KOPT-K1 (cell line): ENCODE measurements around the gene PRICKLE3.

Experiments used
- H3K27ac ChIP-seq: fragments of 200-600 bp; sonication (generic); 2 replicates; pipeline ENCODE4 v1.5.1; 2016; ENCODE audit warnings: antibody characterized with exemption, mild to moderate bottlenecking, low read depth, low read length; ENCODE audit not compliant: poor library complexity, severe bottlenecking
- H3K36me3 ChIP-seq: fragments of 200-600 bp; sonication (generic); 2 replicates; pipeline ENCODE4 v1.5.1; 2017; ENCODE audit warnings: antibody characterized with exemption, mild to moderate bottlenecking, low read length, moderate library complexity; ENCODE audit not compliant: insufficient read depth
- H3K9me3 ChIP-seq: fragments of 200-600 bp; sonication (generic); 2 replicates; pipeline ENCODE4 v1.5.1; 2017; ENCODE audit warnings: antibody characterized with exemption, low read length, mild to moderate bottlenecking; ENCODE audit not compliant: insufficient read depth, poor library complexity, severe bottlenecking

Gene PRICKLE3

GRCh38 chrX:49186125-49187027, at the start of gene PRICKLE3:
TSS of gene PRICKLE3 (minus strand) at chrX:49186373. CDS start at chrX:49186297, 76 bp downstream.
- H3K27ac ChIP-seq, result peak within 1 kb of the TSS; percentile 54

GRCh38 chrX:49233887-49234555, 47.8 kb upstream of the PRICKLE3 start:
- Histone ChIP-seq H3K36me3 (no peaks in the 10 kb centered on the region), H3K27ac (no peak overlapping the region)

More at GRCh38 chrX:49186125-49187027, at the start of gene PRICKLE3:
- Histone ChIP-seq H3K36me3 (no peaks in the 10 kb centered on the region; the same call in 1 of the 2 replicates), H3K9me3 (no peaks in the 10 kb centered on the region)

GRCh38 chrX:49233176-49233575, 47.0 kb upstream of the PRICKLE3 start, which contains the start of gene CACNA1F:
TSS of gene CACNA1F (minus strand) at chrX:49233340. CDS start at chrX:49233309, 31 bp downstream.
- H3K36me3 ChIP-seq, result no peaks in the 10 kb centered on the region
- H3K27ac ChIP-seq, result no peak within 1 kb of the TSS
- H3K9me3 ChIP-seq, result no peaks in the 10 kb centered on the region

More at GRCh38 chrX:49233887-49234555, 47.8 kb upstream of the PRICKLE3 start:
- no peaks in the 10 kb centered on the region for H3K9me3 ChIP-seq

- no peak overlapping the region for H3K27ac ChIP-seq
- H3K36me3 ChIP-seq, result no peaks in the 10 kb centered on the region
- H3K9me3 ChIP-seq, result no peaks in the 10 kb centered on the region
Observed at GRCh38 chrX:49232525-49232924, 46.4 kb upstream of the PRICKLE3 start.

DNA sequence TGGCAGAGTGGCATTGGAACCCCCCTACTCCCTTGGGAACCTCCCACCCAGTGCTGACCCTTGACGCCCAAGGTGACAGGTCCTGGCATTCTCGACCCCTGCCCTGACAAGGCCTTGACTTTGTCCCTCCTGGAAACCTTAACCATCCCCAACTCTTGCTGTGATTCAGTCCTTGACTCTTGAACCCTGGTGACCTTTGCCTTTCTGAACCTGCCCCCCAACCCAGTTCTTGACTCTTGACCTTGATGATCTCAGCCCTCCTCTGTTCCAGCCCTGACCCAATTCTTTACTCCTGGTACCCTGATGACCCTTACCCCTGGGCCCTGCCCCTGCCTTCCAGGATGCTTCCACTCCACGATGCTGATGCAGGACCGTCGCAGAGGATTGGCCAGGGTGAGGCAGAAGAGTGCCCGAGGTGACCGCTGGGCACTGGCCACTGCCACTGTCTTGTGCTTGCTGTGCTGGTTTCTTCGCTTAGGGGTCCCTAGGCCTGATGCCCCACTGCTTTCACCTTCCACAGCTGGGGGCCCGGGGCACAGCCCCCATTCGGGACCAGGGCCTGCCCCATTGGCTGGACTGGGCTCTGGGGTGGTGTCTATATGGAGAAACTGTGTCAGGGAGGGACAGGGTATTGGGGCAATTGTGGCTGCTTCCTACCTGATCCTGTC, 45.3 kb upstream of the PRICKLE3 start:
- H3K9me3 ChIP-seq, result no peaks in the 10 kb centered on the region
- H3K36me3 ChIP-seq, result no peaks in the 10 kb centered on the region
- no peak overlapping the region for H3K27ac ChIP-seq

- H3K27ac ChIP-seq, result no peak overlapping the region
- no peaks in the 10 kb centered on the region for H3K9me3 ChIP-seq
- no peaks in the 10 kb centered on the region for H3K36me3 ChIP-seq
Observed at GRCh38 chrX:49230500-49231232, 44.5 kb upstream of the PRICKLE3 start.

- no peak overlapping the region for H3K27ac ChIP-seq
Observed at GRCh38 chrX:49228185-49228584, 42.0 kb upstream of the PRICKLE3 start.

GRCh38 chrX:49227726-49228125, 41.6 kb upstream of the PRICKLE3 start:
- H3K9me3 ChIP-seq, result no peaks in the 10 kb centered on the region
- no peak overlapping the region for H3K27ac ChIP-seq
- H3K36me3 ChIP-seq, result no peaks in the 10 kb centered on the region

More at GRCh38 chrX:49228185-49228584, 42.0 kb upstream of the PRICKLE3 start:
- Histone ChIP-seq H3K9me3 (no peaks in the 10 kb centered on the region), H3K36me3 (no peaks in the 10 kb centered on the region)

- Histone ChIP-seq H3K27ac (no peak overlapping the region), H3K36me3 (no peaks in the 10 kb centered on the region), H3K9me3 (no peaks in the 10 kb centered on the region)
Observed at GRCh38 chrX:49226946-49227345, 40.8 kb upstream of the PRICKLE3 start.

- no peaks in the 10 kb centered on the region for H3K36me3 ChIP-seq
- no peaks in the 10 kb centered on the region for H3K9me3 ChIP-seq
- no peak overlapping the region for H3K27ac ChIP-seq
Observed at GRCh38 chrX:49225858-49226257, 39.7 kb upstream of the PRICKLE3 start.

DNA sequence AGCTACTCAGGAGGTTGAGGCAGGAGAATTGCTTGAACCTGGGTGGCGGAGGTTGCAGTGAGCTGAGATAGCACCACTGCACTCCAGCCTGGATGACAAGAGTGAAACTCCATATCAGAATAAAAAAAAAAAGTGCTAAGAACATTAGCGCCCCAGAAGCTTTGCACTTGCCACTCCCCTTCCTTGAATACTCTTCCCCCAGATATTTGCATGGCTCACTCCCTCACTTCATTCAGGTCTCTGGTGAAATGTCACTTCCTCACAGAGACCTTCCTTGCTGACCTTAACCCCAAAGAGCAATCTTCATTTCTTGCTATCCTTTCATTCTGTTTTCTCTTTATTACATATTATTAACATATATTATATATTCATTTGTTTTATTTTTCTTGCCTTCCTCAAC, 35.7 kb upstream of the PRICKLE3 start:
- Histone ChIP-seq H3K27ac (no peak overlapping the region), H3K9me3 (no peaks in the 10 kb centered on the region), H3K36me3 (no peaks in the 10 kb centered on the region)

DNA sequence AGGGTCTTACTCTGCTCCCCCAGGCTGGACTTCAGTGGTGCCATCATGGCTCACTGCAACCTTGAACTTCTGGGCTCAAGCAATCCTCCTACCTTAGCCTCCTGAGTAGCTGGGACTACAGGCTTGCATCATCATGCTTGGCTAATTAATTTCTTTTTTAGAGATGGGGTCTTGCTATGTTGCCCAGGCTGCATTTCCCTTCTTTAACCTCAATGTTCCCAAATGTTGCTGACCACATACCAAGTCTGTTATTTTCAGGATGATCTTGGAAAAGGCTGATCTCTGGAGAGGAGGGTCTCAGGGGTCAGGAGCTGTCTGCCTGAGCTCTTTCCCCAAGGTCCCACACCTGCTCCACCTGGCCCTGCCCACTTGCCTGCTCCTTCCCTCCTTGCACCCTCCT, 33.9 kb upstream of the PRICKLE3 start:
- Histone ChIP-seq H3K36me3 (no peaks in the 10 kb centered on the region), H3K27ac (no peak overlapping the region), H3K9me3 (no peaks in the 10 kb centered on the region)

GRCh38 chrX:49214996-49215526, 28.9 kb upstream of the PRICKLE3 start:
- H3K36me3 ChIP-seq, result no peaks in the 10 kb centered on the region
- H3K9me3 ChIP-seq, result no peaks in the 10 kb centered on the region
- no peak overlapping the region for H3K27ac ChIP-seq

DNA sequence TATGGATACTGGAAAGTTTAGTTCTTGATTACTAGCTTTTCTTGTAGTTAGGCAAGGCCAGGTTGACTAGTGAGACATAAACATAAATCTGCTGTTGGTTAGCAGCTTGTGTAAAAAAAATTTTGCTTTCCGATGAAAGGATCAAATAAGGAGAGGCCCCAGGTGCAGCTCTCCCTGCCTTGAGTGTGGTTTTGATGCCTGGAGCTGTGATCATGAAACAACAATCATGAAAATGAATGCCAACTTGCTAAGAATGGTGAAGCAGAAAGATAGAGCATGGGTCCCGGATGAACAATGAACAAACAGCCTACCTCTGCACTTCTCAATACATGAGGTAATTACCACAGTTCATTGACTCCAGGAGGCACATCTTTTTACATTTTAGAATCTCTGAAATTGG, 28.2 kb upstream of the PRICKLE3 start:
- Histone ChIP-seq H3K9me3 (no peaks in the 10 kb centered on the region), H3K36me3 (no peaks in the 10 kb centered on the region), H3K27ac (no peak overlapping the region)
